ENCODE results near the gene PALLD.

GRCh38 chr4:168524006-168524405 lies 27.2 kb downstream of the PALLD start:
- no peak for TF ChIP-seq CTCF (IDR thresholded peaks at IDR 0.05)
- no peak for TF ChIP-seq EP300 (IDR thresholded peaks at IDR 0.05)
- TF ChIP-seq POLR2AphosphoS5 (IDR thresholded peaks at IDR 0.05) = no peak

Measured in sigmoid colon (tissue), 4 donors.